Astrocyte (in vitro differentiated cells and primary cell): ENCODE results near the gene CSF1R. TPM values are rescaled to one million over a fixed set of nuclear protein-coding genes. Genes with fewer than 3 reads are reported as not detected.
A peak's percentile ranks its signal among the peaks of the same experiment; 100 is the strongest.

Experiments used
- DNase-seq: peaks from one replicate; pipeline ENCODE4 v3.0.0-alpha.2; 2010; ENCODE audit warnings: low read depth
- FAIRE-seq: peaks from 2 replicates; lab custom pipeline; 2011; peaks lifted over from hg19 to GRCh38; lab: Jason Lieb, UNC
- H2AFZ ChIP-seq: 2 replicates; pipeline ENCODE4 v1.6.0; 2012; ENCODE audit warnings: low read depth, low read length, inconsistent platforms
- H3K27ac ChIP-seq: 2 replicates; pipeline ENCODE4 v1.5.1; 2011; ENCODE audit warnings: low read depth, low read length, inconsistent platforms
- H3K27me3 ChIP-seq: 2 replicates; pipeline ENCODE4 v1.6.0; 2011; ENCODE audit warnings: low read length, inconsistent platforms; ENCODE audit not compliant: insufficient read depth
- H3K36me3 ChIP-seq: 2 replicates; pipeline ENCODE4 v1.5.1; 2011; ENCODE audit warnings: low read length, inconsistent platforms; ENCODE audit not compliant: insufficient read depth
- H3K4me1 ChIP-seq: 2 replicates; pipeline ENCODE4 v1.5.1; 2011; ENCODE audit warnings: low read length, inconsistent platforms; ENCODE audit not compliant: insufficient read depth
- H3K4me2 ChIP-seq: 2 replicates; pipeline ENCODE4 v1.6.0; 2012; ENCODE audit warnings: low read length, inconsistent platforms
- H3K4me3 ChIP-seq: 2 replicates; pipeline ENCODE4 v1.5.1; 2011; ENCODE audit warnings: low read depth, mild to moderate bottlenecking, low read length, inconsistent platforms; ENCODE audit not compliant: insufficient read depth
- H3K79me2 ChIP-seq: 2 replicates; pipeline ENCODE4 v1.6.0; 2012; ENCODE audit warnings: mild to moderate bottlenecking, low read length, inconsistent platforms; ENCODE audit not compliant: insufficient read depth
- H3K9ac ChIP-seq: 2 replicates; pipeline ENCODE4 v1.6.0; 2012; ENCODE audit warnings: mild to moderate bottlenecking, low read length, inconsistent platforms
- H3K9me3 ChIP-seq: 2 replicates; pipeline ENCODE4 v1.5.1; 2012; ENCODE audit warnings: low read depth, mild to moderate bottlenecking, low read length, inconsistent platforms; ENCODE audit not compliant: insufficient read depth
- H4K20me1 ChIP-seq: 2 replicates; pipeline ENCODE4 v1.6.0; 2012; ENCODE audit warnings: low read length, inconsistent platforms; ENCODE audit not compliant: insufficient read depth
- H3K27ac Mint-ChIP-seq: one replicate; pipeline ENCODE4 v1.8.0; 2021; ENCODE audit warnings: mild to moderate bottlenecking, mixed read lengths; ENCODE audit not compliant: unreplicated experiment
- H3K27me3 Mint-ChIP-seq: one replicate; pipeline ENCODE4 v1.8.0; 2021; ENCODE audit warnings: low read depth, mixed read lengths; ENCODE audit not compliant: unreplicated experiment
- H3K36me3 Mint-ChIP-seq: one replicate; pipeline ENCODE4 v1.8.0; 2021; ENCODE audit warnings: low read depth, mixed read lengths; ENCODE audit not compliant: unreplicated experiment
- H3K4me1 Mint-ChIP-seq: one replicate; pipeline ENCODE4 v1.8.0; 2021; ENCODE audit warnings: low read depth, mixed read lengths; ENCODE audit not compliant: unreplicated experiment
- H3K4me3 Mint-ChIP-seq: one replicate; pipeline ENCODE4 v1.8.0; 2021; ENCODE audit warnings: mild to moderate bottlenecking, moderate library complexity, mixed read lengths; ENCODE audit not compliant: unreplicated experiment
- H3K9me3 Mint-ChIP-seq: one replicate; pipeline ENCODE4 v1.8.0; 2021; ENCODE audit warnings: mild to moderate bottlenecking, mixed read lengths; ENCODE audit not compliant: unreplicated experiment
- CTCF ChIP-seq: IDR thresholded peaks from 2 replicates; pipeline ENCODE4 v1.5.1; 2011; ENCODE audit warnings: low read depth, mild to moderate bottlenecking, inconsistent platforms, low read length, moderate library complexity; ENCODE audit not compliant: insufficient read depth
- EZH2 ChIP-seq: IDR thresholded peaks from 2 replicates; pipeline ENCODE4 v1.6.1; 2012; ENCODE audit warnings: mild to moderate bottlenecking, low read length, inconsistent platforms; ENCODE audit not compliant: insufficient read depth
- total RNA-seq: library from RNA; stranded (reverse); gene quantifications from 2 replicates; pipeline ENCODE4 v1.2.1, GENCODE V29; 2021

CSF1R gene
- total RNA-seq, 1 donor from 2014 or later = 1.4 TPM

- H3K36me3 Mint-ChIP-seq = no peaks in the 10 kb centered on the region
- H3K79me2 ChIP-seq = no peaks in the 10 kb centered on the region
- H3K9ac ChIP-seq = peak overlapping the region; percentile 5
- TF ChIP-seq EZH2 = no peak
- TF ChIP-seq CTCF = no peak
- no peaks in the 10 kb centered on the region for H3K27me3 ChIP-seq
- H3K4me2 ChIP-seq = peak overlapping the region; percentile 71
- no peaks in the 10 kb centered on the region for H3K36me3 ChIP-seq
- H3K9me3 ChIP-seq = no peaks in the 10 kb centered on the region
- no peak overlapping the region for H3K4me3 ChIP-seq
- peak overlapping the region; percentile 20 for H3K4me3 Mint-ChIP-seq
- no peaks in the 10 kb centered on the region for H4K20me1 ChIP-seq
- H3K4me1 Mint-ChIP-seq = peaks cover 50% of the 10 kb centered on the region
- H2AFZ ChIP-seq = no peak overlapping the region
- H3K27ac ChIP-seq = peak overlapping the region; percentile 61
- no peaks in the 10 kb centered on the region for H3K9me3 Mint-ChIP-seq
- peak; percentile 98 for FAIRE-seq
- H3K4me1 ChIP-seq = peaks cover 46% of the 10 kb centered on the region
- H3K27me3 Mint-ChIP-seq = peaks cover 2% of the 10 kb centered on the region
- peak overlapping the region; percentile 26 for H3K27ac Mint-ChIP-seq
- DNase-seq = peak; percentile 65
Observed at GRCh38 chr5:150066901-150067396, 19.4 kb downstream of the CSF1R start.

- Mint-ChIP-seq H3K36me3 (no peaks in the 10 kb centered on the region), H3K4me3 (no peak overlapping the region), H3K27ac (peak overlapping the region; percentile 69), H3K4me1 (peaks cover 50% of the 10 kb centered on the region), H3K9me3 (no peaks in the 10 kb centered on the region), H3K27me3 (peaks cover 2% of the 10 kb centered on the region)
- no peak for DNase-seq
- no peaks in the 10 kb centered on the region for H3K9me3 ChIP-seq
- TF ChIP-seq CTCF (no peak), EZH2 (no peak)
- no peaks in the 10 kb centered on the region for H3K27me3 ChIP-seq
- no peak for FAIRE-seq
- peak overlapping the region; percentile 46 for H3K9ac ChIP-seq
- peak overlapping the region; percentile 71 for H3K4me2 ChIP-seq
- H3K27ac ChIP-seq = peak overlapping the region; percentile 61
- peak overlapping the region; percentile 31 for H2AFZ ChIP-seq
- no peaks in the 10 kb centered on the region for H4K20me1 ChIP-seq
- H3K36me3 ChIP-seq = no peaks in the 10 kb centered on the region
- no peaks in the 10 kb centered on the region for H3K79me2 ChIP-seq
- H3K4me3 ChIP-seq = no peak overlapping the region
- peaks cover 46% of the 10 kb centered on the region for H3K4me1 ChIP-seq
Observed at GRCh38 chr5:150066436-150066835, 19.9 kb downstream of the CSF1R start.

GRCh38 chr5:150065886-150066285, 20.5 kb downstream of the CSF1R start:
- Mint-ChIP-seq H3K27ac (peak overlapping the region; percentile 69), H3K4me3 (no peak overlapping the region), H3K36me3 (no peaks in the 10 kb centered on the region), H3K9me3 (no peaks in the 10 kb centered on the region), H3K27me3 (peaks cover 2% of the 10 kb centered on the region), H3K4me1 (peaks cover 50% of the 10 kb centered on the region)
- peak; percentile 37 for DNase-seq
- H4K20me1 ChIP-seq = no peaks in the 10 kb centered on the region
- H3K27ac ChIP-seq = peak overlapping the region; percentile 61
- no peaks in the 10 kb centered on the region for H3K79me2 ChIP-seq
- H3K36me3 ChIP-seq = no peaks in the 10 kb centered on the region
- no peak for TF ChIP-seq CTCF
- TF ChIP-seq EZH2 = no peak
- peak overlapping the region; percentile 46 for H3K9ac ChIP-seq
- peak overlapping the region; percentile 71 for H3K4me2 ChIP-seq
- H3K4me1 ChIP-seq = peaks cover 46% of the 10 kb centered on the region
- no peaks in the 10 kb centered on the region for H3K9me3 ChIP-seq
- FAIRE-seq = peak; percentile 49
- H2AFZ ChIP-seq = peak overlapping the region; percentile 31
- no peak overlapping the region for H3K4me3 ChIP-seq
- no peaks in the 10 kb centered on the region for H3K27me3 ChIP-seq
